ENCODE data around the gene DMRTA1.

The DMRTA1 gene

GRCh38 chr9:22446589-22446949, at the start of gene DMRTA1:
Gene DMRTA1, plus strand, starts transcription at chr9:22446824. Its CDS starts 242 bp downstream, at chr9:22447066.
- H3K27ac ChIP-seq: peak within 1 kb of the TSS; percentile 73
- TF ChIP-seq CTCF (IDR thresholded peaks at IDR 0.05): no peak

GRCh38 chr9:22401671-22402070, 45.0 kb upstream of the DMRTA1 start:
- no peak overlapping the region for H3K27ac ChIP-seq
- TF ChIP-seq ZFX (IDR thresholded peaks at IDR 0.05; ENCODE audit: borderline replicate concordance) (no peak), CTCF (IDR thresholded peaks at IDR 0.05) (no peak)

- no peak overlapping the region for H3K27ac ChIP-seq
- no peak for TF ChIP-seq ZFX (IDR thresholded peaks at IDR 0.05; ENCODE audit: borderline replicate concordance)
- TF ChIP-seq CTCF (IDR thresholded peaks at IDR 0.05): no peak
Observed at GRCh38 chr9:22405869-22406659, 40.6 kb upstream of the DMRTA1 start.

- TF ChIP-seq ZFX (IDR thresholded peaks at IDR 0.05; ENCODE audit: borderline replicate concordance) (no peak), CTCF (IDR thresholded peaks at IDR 0.05) (no peak)
- H3K27ac ChIP-seq: no peak overlapping the region
Observed at GRCh38 chr9:22413884-22414283, 32.7 kb upstream of the DMRTA1 start.

- H3K27ac ChIP-seq: no peak overlapping the region
Observed at GRCh38 chr9:22415941-22416691, 30.5 kb upstream of the DMRTA1 start.

GRCh38 chr9:22416692-22417060, 29.9 kb upstream of the DMRTA1 start:
- no peak for TF ChIP-seq CTCF (IDR thresholded peaks at IDR 0.05)
- TF ChIP-seq ZFX (IDR thresholded peaks at IDR 0.05; ENCODE audit: borderline replicate concordance): no peak
- no peak overlapping the region for H3K27ac ChIP-seq

More at GRCh38 chr9:22415941-22416691, 30.5 kb upstream of the DMRTA1 start:
- TF ChIP-seq ZFX (IDR thresholded peaks at IDR 0.05; ENCODE audit: borderline replicate concordance) (no peak), CTCF (IDR thresholded peaks at IDR 0.05) (no peak)

- TF ChIP-seq CTCF (IDR thresholded peaks at IDR 0.05) (no peak), ZFX (IDR thresholded peaks at IDR 0.05; ENCODE audit: borderline replicate concordance) (no peak)
- H3K27ac ChIP-seq: no peak overlapping the region
Observed at GRCh38 chr9:22423566-22423965, 23.1 kb upstream of the DMRTA1 start.

Data from 22Rv1 (cell line).